Daoy (cell line): ENCODE measurements around the gene SLC35E2B. TPM values are rescaled to one million over a fixed set of nuclear protein-coding genes. Genes with fewer than 3 reads are reported as not detected.

Experiments
- DNase-seq: peaks from one replicate; pipeline ENCODE4 v3.0.0-alpha.2; 2015; ENCODE audit warnings: low read depth
- total RNA-seq: library from RNA; depleted of rRNA; stranded (reverse); fragments of >200 nt; shearing (Covaris generic); gene quantifications from 2 replicates; pipeline ENCODE4 v1.2.3, GENCODE V29; 2014

The SLC35E2B gene
- total RNA-seq, 1 experiment from 2014 or later, result 12.2 TPM

- DNase-seq, result peak; percentile 51
These were observed 67.9 kb downstream of the SLC35E2B start for GRCh38 chr1:1624443-1625403.

DNA sequence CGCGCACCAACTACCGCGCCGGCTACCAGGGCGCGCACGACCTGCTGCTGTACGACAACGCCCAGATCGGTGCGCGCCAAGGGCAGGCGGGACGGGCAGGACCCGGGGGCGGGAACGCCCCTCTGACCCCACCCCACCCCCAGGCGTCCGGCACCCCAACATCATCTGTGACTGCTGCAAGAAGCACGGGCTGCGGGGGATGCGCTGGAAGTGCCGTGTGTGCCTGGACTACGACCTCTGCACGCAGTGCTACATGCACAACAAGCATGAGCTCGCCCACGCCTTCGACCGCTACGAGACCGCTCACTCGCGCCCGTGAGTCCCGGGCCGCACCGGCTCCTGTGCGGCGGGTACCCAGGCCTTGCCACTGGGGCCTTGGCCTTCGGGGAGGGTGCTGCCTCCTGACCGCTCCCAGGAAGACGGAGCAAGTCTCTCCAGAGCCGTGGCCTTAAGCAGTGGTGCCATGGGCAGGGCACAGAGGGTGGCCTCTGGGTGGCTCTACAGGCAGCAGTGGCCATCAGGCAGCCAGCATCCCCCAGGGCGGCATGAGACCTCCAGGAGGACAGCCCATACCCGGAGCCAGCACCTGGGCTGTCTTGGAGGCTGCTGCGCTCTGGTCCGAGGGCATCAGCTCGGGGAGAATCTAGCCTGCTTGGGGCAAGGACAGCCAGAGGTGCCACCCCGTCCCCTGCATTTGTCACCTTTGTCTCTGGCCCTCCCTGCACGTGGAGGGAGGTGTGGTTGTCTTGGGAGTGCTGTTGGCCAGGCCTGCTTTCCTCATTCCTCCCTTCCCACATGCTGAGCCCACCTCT is 68.8 kb downstream of the SLC35E2B start:
- no peak for DNase-seq

DNA sequence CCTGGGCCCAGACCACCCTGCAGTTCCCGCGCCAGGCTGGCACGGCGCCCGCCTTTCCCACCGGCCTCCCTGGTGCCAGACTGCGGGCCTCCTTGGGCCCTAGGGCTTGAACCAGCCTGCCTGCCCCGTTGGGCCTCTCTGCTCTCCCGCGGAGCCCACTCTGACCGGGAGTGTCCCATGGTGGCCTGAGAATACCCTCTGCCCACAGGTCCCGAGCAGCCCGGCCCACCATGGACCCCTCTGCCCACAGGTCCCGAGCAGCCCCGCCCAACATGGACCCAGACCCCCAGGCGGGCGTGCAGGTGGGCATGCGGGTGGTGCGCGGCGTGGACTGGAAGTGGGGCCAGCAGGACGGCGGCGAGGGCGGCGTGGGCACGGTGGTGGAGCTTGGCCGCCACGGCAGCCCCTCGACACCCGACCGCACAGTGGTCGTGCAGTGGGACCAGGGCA is 69.4 kb downstream of the SLC35E2B start:
- no peak for DNase-seq

DNA sequence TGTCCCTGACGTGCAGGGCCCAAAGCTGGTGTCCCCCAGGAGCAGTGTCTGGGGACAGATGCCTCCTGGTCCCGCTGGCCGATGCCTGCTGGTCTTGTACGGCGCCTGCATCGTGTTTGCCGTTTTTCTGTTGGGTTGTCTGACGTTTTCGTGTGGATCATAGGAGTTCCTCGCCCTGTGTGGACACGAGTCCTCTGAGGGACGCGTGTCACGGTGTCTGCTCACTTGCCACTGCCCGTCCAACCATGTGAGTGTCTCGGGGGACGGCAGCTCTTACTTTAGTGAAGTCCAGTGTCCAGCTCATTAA is 69.9 kb downstream of the SLC35E2B start:
- DNase-seq, result no peak

DNA sequence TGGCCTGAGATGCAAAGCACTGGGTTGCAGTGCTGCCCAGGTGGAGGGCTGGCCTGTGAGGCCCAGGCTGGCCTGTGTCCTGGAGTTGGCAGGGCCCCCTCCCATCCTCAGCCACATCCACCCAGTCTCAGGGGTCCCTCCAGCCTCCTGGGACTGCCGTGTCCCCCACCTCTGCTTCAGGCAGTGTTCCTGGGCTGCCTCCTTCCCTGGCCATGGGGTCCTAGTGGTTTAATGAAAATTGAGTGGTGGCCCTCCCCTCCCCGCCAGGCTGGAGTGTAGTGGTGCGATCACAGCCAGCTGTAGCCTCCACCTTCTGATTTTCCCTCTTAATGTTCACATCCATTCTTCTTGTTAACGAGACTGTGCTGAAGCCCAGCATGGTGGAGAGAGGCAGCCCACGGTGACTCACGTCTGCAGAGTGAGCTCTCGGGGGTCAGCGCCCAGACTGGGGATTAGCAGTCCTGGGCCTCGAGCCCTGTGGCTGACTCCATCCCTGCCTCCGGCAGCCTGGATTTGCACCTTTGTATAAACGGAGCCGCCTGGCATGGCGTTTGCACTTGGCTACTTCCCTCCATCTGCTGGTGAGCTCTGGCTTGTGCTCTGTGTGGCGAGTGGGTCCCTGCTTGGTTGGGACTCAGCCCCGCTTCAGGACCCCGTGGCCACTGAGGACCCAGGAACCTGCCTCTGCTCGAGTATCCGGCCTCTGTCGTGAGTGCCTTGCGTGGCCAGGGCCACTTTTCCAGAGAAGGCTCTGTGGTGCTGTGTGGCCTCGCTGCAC is 70.4 kb downstream of the SLC35E2B start:
- DNase-seq, result no peak

DNA sequence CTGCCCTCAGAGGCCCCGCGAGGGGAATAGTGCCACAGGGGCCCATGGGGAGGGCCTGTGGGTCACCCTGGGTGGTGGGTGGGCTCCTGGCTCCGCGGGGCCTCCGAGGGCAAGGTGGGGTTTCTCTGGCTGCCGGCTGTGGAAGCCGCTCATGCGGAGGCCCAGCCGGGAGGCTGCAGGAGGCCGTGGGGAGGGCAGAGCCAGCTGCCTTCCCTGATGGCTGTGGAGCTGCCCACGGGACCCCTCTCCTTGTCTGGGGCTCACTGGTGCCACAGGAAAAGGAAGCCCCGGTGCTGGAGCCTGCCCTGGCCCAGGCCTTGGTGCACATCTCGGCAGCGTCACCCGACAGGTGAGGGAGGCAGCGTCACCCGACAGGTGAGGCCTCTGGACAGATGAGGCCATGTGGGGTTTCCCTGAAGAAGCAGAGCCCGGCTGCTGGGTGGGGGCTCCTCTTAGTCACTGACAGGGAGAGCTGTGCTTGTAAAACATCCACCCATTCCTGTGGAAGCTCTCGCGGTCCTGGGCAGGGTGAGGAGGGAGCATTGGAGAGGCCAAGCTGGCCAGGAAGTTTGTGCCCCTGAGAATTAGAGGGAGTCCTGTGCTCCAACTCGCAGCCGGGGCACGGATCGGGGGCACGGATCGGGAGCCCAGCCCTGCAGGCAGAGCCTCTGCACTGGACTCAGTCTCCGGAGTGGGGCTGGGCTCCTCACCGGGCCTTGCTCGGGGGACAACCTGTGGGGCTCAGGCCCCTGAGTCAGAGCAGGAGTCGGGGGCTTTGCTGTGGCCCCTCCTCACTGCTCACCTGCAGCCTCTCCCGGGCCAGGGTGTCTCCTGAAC is 71.2 kb downstream of the SLC35E2B start:
- no peak for DNase-seq

GRCh38 chr1:1620433-1621139 is 72.0 kb downstream of the SLC35E2B start:
- DNase-seq, result no peak

- no peak for DNase-seq
These were observed 72.7 kb downstream of the SLC35E2B start for GRCh38 chr1:1619917-1620361.

GRCh38 chr1:1618396-1619068 is 74.1 kb downstream of the SLC35E2B start:
- no peak for DNase-seq

GRCh38 chr1:1617925-1618324 is 74.7 kb downstream of the SLC35E2B start:
- DNase-seq, result no peak

- no peak for DNase-seq
These were observed 75.1 kb downstream of the SLC35E2B start for GRCh38 chr1:1617516-1617915.

GRCh38 chr1:1616838-1617237 is 75.8 kb downstream of the SLC35E2B start:
- DNase-seq, result no peak

DNA sequence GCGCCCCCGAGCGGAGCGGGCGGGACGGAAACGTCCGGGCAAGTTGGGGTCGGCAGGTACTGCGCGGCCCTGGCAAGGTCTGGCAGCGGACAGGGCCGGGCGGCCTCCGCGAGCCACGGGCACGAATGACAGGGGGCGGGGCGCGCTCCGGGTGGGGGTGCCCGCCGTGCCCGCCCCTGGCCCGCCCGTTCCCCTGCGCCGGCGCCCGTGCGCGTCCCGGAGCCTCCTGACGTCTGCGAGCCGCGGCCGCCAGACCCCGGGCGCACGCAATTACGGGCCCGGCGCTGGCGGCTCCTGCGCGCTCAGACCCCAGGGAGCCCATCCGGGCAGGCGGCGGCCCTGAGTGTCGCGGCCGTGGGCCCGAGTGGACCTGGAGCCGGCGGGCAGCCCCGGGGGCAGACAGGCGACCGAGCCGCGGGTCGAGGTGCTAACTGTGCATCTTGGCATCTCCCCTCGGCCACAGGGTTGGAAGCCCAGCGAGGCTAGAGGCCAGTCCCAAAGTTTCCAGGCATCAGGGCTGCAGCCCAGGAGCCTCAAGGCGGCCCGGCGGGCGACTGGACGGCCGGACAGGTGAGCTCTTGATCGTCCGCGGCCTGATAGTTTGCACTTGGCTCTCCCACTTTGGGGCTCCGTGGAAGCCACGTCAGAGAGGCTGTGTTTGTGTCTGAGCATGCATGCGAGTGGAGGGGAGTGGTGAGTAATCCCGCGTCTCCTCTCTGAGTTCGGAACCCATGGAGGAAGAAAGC is 76.4 kb downstream of the SLC35E2B start:
- DNase-seq, result no peak

- DNase-seq, result peak; percentile 98
These were observed 77.1 kb downstream of the SLC35E2B start, which contains the start of gene MIB2 for GRCh38 chr1:1615256-1616044. Gene MIB2, plus strand, starts transcription at chr1:1615500. Its CDS starts 7,953 bp downstream, at chr1:1623453.

DNA sequence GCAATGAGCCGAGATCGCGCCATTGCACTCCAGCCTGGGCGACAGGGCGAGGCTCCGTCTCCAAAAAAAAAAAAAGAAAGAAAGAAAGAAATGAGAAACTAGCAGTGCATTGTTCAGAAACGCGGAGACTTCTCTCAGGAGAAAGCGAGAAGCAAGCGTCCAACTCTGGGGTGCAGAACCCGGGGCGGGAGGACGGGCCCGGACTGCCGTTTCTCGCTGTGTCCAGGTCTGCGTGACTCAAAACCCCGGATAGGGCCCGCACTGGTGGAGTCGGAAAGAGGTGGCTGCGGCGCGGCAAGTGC is 77.7 kb downstream of the SLC35E2B start:
- DNase-seq, result no peak

DNA sequence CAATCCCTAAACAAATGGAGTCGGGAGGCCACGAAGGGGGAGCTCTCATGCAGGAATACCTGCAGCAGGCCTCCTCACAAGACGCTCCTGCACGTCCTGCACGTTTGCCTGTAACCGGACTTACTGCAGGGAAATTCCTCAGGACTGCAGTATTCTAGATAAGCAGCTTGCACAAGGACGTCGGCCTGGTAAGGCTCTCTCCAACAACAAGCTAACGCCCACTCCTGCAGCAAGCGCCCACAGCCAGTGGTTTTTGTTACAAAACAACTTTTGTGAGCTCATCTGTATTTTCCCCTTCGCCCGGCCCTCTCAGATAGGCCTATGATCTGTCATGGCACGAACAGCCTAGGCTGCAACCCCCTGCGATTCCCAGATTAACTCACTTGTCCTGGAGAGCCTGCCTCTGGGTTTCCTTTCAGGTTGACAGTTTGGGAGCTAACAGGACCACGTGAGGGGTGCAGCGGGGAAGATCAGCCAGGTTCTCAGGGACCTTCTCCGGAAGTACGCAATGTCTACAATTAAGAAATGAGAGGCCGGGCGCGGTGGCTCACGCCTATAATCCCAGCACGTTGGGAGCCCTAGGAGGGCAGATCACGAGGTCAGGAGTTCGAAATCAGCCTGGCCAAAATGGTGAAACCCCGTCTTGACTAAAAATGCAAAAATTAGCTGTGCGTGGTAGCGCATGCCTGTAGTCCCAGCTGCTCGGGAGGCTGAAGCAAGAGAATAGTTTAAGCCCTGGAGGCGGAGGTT is 78.2 kb downstream of the SLC35E2B start:
- DNase-seq, result peak; percentile 58

DNA sequence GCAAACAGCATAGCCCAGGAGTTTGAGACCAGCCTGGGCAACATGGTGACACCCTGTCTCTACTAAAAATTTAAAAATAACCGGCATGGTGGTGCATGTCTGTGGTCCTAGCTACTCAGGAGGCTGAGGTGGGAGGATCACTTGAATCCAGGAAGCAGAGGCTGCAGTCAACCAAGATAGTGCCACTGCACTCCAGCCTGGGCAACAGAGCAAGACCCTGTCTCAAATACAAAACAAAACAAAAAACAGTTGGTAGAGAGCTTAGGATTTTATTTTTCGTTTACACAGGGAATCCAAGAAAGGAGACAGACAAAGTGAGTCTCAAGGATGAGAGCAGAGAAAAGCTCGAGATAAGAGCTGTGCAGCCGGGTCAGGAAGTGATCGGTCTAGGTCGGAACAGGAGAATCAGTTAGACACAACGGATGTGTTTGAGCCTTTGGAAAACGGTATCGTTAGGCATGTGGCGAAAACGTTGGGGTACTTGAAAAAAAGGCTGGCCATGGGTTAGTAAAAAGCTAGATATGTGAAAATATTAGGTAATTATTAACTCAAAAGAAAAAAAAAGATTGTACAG is 79.0 kb downstream of the SLC35E2B start:
- DNase-seq, result no peak
